ENCODE results near the gene SOWAHC.
A peak's percentile ranks its signal among the peaks of the same experiment; 100 is the strongest.
"Not testable (repeated sequence)": the region's sequence is repeated elsewhere in the genome, so short reads cannot be mapped to it uniquely, and the experiment has no call there.

Gene SOWAHC, protein sequence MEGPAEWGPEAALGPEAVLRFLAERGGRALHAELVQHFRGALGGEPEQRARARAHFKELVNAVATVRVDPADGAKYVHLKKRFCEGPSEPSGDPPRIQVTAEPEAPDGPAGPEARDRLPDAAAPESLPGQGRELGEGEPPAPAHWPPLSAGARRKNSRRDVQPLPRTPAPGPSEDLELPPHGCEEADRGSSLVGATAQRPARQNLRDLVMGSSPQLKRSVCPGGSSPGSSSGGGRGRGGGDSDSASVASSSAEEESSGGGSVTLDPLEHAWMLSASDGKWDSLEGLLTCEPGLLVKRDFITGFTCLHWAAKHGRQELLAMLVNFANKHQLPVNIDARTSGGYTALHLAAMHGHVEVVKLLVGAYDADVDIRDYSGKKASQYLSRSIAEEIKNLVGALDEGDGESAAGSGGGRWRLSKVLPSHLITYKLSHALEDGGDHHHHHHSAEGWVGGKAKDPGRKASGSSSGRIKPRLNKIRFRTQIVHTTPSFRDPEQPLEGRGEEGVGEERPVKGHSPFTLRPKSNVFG

DNA sequence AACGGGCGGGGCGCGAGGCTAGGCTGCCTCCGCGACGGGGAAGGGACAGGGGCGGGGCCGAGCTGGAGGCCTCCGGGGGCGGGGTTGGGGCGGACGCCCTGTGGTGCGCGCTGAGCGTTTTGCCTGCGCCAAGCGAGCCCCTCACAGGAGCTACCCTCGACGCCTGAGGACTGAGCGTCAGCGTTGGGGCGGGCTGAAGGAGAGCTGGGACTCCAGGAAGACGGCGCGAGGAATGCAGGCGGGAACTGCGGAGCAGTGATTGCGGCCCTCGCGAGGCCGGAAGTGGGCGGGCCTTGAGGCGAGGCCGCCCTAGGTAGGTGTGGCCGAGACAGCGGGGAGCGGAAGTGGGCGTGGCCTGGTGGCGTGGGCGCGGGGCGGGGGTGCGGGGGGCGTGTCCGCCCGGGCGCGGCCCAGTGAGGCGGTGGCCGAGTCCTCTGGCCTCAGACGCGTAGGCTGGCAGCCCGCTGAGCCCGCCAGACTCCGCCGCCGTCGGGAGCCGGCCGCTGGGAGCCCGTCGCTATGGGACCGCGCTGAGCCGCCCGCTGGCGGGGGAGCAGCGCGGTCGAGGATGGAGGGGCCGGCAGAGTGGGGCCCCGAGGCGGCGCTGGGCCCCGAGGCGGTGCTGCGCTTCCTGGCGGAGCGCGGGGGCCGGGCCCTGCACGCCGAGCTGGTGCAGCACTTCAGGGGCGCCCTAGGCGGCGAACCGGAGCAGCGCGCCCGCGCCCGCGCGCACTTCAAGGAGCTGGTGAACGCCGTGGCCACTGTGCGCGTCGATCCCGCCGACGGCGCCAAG, at the start of gene SOWAHC, which contains the start of gene SEPTIN10:
TSS of gene SOWAHC (plus strand) at position 443 of the 793 bp plus-strand sequence. CDS start at position 569, 126 bp downstream.
TSS of gene SEPTIN10 (minus strand) at position 45 of the 793 bp plus-strand sequence. CDS start 139 bp downstream, outside the sequence.
- DNase-seq = peak; percentile 31 to 95

DNA sequence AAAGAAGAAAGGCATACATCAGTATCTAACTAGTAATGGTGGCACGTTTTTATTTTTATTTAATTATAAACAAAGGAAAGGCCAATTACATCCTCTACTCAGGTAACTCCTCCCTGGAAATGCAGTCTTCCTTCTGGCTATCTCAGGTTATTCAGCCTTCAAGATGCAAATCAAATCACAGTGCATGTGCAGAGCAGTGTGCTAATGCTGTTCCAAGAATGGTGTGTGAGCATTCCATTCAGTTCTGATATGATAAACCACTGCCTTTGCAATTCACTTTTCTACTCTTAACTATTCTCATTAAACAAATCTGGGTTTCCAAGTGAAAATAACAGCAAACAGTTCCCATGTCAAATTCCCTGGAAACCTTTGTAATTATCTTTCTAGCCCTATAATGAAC, 38.8 kb upstream of the SOWAHC start:
- no peak for DNase-seq

GRCh38 chr2:109577630-109578029, 36.5 kb upstream of the SOWAHC start:
- DNase-seq = not testable (repeated sequence)

DNA sequence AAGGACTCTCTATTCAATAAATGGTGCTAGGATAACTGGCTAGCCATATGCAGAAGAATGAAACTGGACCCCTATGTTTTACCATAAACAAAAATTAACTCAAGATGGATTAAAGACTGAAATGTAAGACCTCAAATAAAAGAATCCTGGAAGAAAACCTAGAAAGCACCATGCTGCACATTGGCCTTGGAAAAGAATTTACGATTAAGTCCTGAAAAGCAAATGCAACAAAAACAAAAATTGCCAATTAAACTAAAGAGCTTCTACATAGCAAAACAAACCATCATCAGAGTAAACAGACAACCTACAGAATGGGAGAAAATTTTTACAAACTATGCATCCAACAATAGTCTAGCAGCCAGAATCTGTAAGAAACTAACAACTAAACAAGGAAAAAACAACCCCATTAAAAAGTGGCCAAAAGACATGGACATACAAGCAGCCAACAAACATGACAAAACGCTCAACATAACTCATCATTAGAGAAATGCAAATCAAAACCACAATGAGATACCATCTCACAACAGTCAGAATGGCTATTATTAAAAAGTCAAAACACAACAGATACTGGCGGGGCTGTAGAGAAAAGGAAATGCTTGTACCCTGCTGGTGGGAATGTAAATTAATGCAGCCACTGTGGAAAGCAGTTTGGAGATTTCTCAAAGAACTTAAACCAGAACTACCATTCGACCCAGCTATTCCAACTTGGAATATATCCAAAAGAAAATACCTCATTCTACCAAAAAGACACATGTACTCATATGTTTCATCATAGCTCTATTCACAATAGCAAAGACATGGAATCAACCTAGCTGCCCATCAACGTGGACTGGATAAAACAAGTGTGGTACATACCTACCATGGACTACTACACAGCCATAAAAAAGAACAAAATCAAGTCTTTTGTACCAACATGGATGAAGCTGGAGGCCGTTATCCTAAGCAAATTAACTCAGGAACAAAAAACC, 31.0 kb upstream of the SOWAHC start:
- peak; percentile 54 to 64 for DNase-seq

DNA sequence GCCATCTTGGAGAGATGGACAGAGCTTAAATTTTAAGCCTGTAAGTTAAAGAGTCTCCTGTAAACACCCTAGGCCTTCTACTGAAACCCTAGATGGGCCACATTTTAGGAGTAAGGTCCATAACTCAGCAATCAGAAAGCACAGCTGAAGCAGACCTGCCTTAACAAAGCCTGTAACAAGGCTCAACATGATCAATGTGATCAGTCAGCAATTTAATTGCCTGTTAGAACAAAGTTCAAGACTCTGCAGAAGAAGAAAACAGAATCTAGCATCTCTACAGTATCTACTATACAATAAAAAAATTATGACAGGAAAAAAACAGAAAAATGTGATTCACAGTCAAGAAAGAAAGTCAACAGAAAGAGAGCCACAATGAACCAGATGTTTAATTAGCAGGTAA, 27.5 kb upstream of the SOWAHC start:
- no peak for DNase-seq

GRCh38 chr2:109591206-109591605, 23.0 kb upstream of the SOWAHC start:
- DNase-seq = no peak

- DNase-seq = no peak
Measured at GRCh38 chr2:109592905-109593304, 21.3 kb upstream of the SOWAHC start.

DNA sequence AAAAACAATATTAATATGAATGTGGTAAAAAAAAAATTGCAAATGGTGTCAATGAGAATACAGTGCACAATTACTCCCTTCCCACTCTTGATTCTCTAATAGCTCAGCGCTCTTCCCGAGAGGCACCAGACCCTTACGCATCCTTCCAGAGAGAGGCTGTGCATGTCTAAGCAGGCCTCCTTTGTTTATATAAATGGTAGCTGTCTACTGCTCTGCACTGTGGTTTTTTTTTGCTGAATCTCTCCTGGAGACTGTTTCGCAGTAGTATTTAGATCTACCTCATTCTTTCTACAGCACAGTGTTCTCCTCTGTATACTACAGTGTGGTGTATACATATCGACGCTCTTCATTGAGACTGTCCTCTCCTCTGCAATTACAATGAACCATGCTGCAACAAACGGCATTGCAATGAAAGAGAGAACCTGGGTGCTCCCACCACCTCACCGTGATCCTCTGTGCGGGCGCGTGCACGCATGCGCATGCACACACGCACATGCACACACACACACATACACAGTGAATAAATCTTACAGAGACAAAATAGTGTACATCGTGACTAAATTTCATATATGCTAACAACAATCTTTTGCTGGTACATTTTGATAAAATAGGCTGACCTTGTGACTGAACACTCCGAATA, 19.8 kb upstream of the SOWAHC start:
- peak in 1 of 2 experiments; percentile 4 for DNase-seq

- no peak for DNase-seq
Measured at GRCh38 chr2:109595644-109596043, 18.5 kb upstream of the SOWAHC start.

DNA sequence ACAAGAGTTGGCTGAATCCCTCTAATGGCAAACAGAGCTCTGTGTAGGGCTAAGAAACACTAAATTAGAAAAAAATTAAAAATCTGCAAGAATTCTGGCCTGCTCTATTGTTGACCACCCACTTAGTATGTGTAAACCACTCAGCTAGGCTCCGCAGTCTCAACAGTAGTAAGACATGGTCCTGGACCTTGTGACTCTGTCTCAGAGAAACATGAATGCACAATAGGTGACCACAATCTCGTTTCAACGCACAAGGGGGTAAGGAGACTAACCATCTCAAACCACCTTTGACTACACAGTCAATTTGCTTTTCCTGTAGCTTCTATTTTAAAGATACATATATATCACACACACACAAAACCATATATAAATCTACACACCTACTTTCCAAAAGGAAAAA, 16.9 kb upstream of the SOWAHC start:
- no peak for DNase-seq

DNA sequence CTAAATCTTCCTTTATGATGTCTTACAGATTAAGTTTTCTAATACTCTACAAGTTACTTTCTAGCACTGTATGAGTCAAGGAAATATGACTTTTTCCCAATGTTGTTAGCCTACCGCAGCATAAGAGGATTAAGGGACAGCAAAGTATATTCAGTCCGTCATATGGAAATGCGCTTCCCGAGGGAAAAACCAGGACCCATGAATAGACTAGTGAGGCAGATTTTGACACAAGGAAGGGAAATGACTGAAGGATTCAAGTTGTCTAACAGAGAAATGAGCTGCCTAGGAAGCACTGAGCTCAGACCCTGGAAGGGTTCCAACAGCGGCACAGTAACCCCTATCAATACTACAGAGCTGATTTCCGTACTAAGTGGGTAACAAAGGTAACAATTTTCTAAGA, 12.4 kb upstream of the SOWAHC start:
- no peak for DNase-seq

DNA sequence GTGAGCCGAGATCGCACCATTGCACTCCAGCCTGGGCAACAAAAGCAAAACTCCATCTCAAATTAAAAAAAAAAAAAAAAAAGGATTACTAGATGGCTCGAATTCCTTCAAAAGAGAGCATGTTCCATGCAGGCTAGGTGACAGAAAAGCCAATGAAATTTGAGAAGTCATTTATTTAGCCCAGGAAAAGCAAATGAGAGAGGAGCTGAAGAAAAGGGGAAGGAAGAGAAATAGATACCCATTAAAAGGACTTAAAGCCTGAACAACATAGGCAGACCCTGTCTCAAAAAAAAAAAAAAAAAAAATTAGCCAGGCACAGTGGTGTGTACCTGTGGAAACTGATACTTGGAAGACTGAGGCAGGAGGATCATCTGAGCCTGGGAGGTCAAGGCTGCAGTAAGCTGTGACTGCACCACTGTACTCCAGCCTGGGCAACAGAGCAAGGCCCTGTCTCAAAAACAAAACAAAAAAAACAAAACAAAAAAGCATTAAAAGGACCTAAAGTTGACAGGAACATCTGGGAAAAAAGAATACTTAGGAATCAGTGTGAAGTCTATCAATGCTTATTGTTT, 11.5 kb upstream of the SOWAHC start:
- DNase-seq = no peak

DNA sequence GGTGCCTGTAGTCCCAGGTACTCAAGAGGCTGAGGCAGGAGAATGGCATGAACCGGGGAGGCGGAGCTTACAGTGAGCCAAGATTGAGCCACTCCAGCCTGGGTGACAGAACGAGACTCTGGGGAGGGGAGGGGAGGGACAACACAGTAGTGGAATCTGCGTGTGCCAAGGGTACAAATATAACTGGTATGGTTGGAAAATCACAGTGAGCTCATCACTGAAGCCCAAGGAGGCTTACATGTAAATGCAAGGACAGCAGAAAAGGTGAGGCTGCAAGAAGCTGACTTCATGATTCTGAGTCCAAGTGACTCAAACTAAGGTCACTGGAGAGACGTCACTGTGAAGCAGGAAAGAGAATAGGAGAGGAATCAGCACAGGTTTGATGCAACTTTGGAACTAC, 9.6 kb upstream of the SOWAHC start:
- no peak for DNase-seq

GRCh38 chr2:109607766-109608165, 6.4 kb upstream of the SOWAHC start:
- DNase-seq = no peak

- DNase-seq = no peak
Measured at GRCh38 chr2:109609352-109610024, 4.7 kb upstream of the SOWAHC start.

- DNase-seq = peak in 1 of 2 experiments; percentile 32
Measured at GRCh38 chr2:109611467-109612095, 2.6 kb upstream of the SOWAHC start.

DNA sequence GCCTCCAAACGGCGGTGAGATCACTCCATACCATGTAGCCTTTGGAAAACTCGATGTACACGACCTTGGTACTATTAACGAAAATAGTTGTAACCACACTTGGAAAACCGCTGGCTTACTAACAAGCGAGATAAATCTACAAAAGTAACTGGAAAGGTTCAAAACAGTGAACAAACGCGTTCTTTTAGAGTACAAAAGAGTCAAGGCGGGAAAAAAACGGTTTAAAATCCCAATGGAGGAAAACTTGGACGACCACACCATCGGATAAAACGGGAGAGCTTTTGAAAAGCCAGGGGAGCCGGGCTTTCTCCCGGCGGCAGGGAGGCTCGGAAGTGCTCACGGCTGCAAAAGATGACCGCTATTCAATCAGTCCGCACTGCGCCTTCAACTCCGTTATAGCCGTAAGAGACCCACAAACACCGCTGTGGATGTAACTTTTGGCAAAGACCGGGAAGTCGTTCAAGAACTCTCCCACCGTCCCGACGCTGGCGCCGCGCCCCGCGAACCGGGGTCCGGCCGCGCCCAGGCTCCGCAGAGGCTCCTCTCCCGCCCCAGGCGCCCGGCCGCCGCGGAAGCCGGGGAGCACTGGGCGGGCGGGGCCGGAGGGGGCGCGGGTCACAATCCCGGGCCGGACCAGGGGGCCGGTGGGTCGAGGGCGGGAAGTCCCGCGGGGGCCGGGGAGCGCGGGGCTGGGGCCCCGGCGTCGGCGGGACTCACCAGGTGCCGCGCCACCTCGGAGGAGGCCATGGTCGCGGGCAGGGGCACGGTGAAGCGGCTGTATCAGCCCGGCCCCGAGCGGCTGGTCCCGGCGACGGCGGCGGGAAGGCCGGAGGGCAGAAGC, 863 bp upstream of the SOWAHC start:
- peak in 1 of 2 experiments; percentile 51 for DNase-seq

DNA sequence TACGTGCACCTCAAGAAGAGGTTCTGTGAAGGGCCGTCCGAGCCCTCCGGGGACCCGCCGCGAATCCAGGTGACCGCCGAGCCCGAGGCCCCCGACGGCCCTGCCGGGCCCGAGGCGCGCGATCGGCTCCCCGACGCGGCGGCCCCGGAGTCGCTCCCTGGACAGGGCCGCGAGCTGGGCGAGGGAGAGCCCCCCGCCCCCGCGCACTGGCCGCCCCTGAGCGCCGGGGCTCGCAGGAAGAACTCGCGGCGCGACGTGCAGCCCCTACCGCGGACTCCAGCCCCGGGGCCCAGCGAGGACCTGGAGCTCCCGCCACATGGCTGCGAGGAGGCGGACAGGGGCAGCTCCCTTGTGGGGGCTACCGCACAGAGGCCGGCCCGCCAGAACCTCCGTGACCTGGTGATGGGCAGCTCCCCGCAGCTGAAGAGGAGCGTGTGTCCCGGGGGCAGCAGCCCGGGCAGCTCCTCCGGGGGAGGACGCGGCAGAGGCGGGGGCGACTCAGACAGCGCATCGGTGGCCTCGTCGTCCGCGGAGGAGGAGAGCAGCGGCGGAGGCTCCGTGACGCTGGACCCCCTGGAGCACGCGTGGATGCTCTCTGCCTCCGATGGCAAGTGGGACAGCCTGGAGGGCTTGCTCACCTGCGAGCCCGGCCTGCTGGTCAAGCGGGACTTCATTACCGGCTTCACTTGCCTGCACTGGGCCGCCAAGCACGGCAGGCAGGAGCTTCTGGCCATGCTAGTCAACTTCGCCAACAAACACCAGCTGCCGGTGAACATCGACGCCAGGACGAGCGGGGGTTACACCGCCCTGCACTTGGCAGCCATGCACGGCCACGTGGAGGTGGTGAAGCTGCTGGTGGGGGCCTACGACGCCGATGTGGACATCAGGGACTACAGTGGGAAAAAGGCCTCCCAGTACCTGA, 812 bp downstream of the SOWAHC start:
- peak in 1 of 2 experiments; percentile 34 for DNase-seq

Measured in NCI-H526 (cell line).